Ishikawa (cell line): Measurements from ENCODE around the gene TMEM30B.

ENCODE experiments used
- CEBPB ChIP-seq: IDR thresholded peaks from 2 replicates; pipeline ENCODE4 v1.6.1; 2012
- CREB1 ChIP-seq: IDR thresholded peaks from 2 replicates; pipeline ENCODE4 v1.6.1; 2012; ENCODE audit warnings: low read depth
- EGR1 ChIP-seq: IDR thresholded peaks from 2 replicates; pipeline ENCODE4 v1.6.1; 2012
- EP300 ChIP-seq: IDR thresholded peaks from 2 replicates; pipeline ENCODE4 v1.6.1; 2012; ENCODE audit warnings: borderline replicate concordance
- FOXM1 ChIP-seq: IDR thresholded peaks from 2 replicates; pipeline ENCODE4 v1.6.1; 2012; ENCODE audit warnings: low read depth, borderline replicate concordance
- NFIC ChIP-seq: IDR thresholded peaks from 2 replicates; pipeline ENCODE4 v1.6.1; 2012
- RAD21 ChIP-seq: IDR thresholded peaks from 2 replicates; pipeline ENCODE4 v1.6.1; 2012; ENCODE audit warnings: low read depth
- TAF1 ChIP-seq: IDR thresholded peaks from 2 replicates; pipeline ENCODE4 v1.6.1; 2012; ENCODE audit warnings: low read depth, mild to moderate bottlenecking
- TCF12 ChIP-seq: IDR thresholded peaks from 2 replicates; pipeline ENCODE4 v1.6.1; 2012; ENCODE audit warnings: low read depth
- TEAD4 ChIP-seq: IDR thresholded peaks from 2 replicates; pipeline ENCODE4 v1.6.1; 2012
- YY1 ChIP-seq: IDR thresholded peaks from 2 replicates; pipeline ENCODE4 v1.6.1; 2012; ENCODE audit warnings: low read depth
- ZBTB7A ChIP-seq: IDR thresholded peaks from 2 replicates; pipeline ENCODE4 v1.6.1; 2012; ENCODE audit warnings: low read depth
- TF ChIP-seq, protein P1 (sequence below): IDR thresholded peaks from 2 replicates; pipeline ENCODE4 v1.6.1; 2012
- TF ChIP-seq, protein P2 (sequence below): IDR thresholded peaks from 2 replicates; pipeline ENCODE4 v1.6.1; 2012
- TF ChIP-seq, protein P3 (sequence below): IDR thresholded peaks from 2 replicates; pipeline ENCODE4 v1.6.1; 2012; ENCODE audit warnings: low read depth, mild to moderate bottlenecking

Gene TMEM30B

DNA sequence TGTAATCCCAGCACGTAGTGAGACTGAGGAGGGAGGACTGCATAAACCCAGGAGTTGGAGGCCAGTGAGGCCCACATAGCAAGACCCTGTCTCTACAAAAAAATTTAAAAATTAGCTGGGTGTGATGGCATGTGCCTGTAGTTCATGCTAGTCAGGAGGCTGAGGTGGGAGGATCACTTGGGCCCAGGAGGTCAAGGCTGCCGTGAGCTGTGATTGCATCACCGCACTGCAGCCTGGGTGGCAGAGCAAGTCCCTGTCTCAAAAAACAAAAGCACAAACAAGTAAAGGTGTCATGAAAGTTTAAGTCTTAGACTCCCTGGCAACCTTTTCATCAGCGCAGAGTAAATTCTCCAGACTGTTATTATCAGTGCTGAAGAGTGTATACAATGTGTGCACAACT lies 10.4 kb downstream of the TMEM30B start:
- TF ChIP-seq TEAD4 (no peak), TAF1 (no peak), TCF12 (no peak), ZBTB7A (no peak), RAD21 (no peak), FOXM1 (no peak), EGR1 (no peak), YY1 (no peak), CREB1 (no peak), NFIC (no peak), EP300 (no peak), CEBPB (no peak)
- TF ChIP-seq, protein P1, sequence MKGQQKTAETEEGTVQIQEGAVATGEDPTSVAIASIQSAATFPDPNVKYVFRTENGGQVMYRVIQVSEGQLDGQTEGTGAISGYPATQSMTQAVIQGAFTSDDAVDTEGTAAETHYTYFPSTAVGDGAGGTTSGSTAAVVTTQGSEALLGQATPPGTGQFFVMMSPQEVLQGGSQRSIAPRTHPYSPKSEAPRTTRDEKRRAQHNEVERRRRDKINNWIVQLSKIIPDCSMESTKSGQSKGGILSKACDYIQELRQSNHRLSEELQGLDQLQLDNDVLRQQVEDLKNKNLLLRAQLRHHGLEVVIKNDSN, result no peak
- TF ChIP-seq, protein P2, sequence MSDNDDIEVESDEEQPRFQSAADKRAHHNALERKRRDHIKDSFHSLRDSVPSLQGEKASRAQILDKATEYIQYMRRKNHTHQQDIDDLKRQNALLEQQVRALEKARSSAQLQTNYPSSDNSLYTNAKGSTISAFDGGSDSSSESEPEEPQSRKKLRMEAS, result no peak
- TF ChIP-seq, protein P3, sequence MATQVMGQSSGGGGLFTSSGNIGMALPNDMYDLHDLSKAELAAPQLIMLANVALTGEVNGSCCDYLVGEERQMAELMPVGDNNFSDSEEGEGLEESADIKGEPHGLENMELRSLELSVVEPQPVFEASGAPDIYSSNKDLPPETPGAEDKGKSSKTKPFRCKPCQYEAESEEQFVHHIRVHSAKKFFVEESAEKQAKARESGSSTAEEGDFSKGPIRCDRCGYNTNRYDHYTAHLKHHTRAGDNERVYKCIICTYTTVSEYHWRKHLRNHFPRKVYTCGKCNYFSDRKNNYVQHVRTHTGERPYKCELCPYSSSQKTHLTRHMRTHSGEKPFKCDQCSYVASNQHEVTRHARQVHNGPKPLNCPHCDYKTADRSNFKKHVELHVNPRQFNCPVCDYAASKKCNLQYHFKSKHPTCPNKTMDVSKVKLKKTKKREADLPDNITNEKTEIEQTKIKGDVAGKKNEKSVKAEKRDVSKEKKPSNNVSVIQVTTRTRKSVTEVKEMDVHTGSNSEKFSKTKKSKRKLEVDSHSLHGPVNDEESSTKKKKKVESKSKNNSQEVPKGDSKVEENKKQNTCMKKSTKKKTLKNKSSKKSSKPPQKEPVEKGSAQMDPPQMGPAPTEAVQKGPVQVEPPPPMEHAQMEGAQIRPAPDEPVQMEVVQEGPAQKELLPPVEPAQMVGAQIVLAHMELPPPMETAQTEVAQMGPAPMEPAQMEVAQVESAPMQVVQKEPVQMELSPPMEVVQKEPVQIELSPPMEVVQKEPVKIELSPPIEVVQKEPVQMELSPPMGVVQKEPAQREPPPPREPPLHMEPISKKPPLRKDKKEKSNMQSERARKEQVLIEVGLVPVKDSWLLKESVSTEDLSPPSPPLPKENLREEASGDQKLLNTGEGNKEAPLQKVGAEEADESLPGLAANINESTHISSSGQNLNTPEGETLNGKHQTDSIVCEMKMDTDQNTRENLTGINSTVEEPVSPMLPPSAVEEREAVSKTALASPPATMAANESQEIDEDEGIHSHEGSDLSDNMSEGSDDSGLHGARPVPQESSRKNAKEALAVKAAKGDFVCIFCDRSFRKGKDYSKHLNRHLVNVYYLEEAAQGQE, result no peak

DNA sequence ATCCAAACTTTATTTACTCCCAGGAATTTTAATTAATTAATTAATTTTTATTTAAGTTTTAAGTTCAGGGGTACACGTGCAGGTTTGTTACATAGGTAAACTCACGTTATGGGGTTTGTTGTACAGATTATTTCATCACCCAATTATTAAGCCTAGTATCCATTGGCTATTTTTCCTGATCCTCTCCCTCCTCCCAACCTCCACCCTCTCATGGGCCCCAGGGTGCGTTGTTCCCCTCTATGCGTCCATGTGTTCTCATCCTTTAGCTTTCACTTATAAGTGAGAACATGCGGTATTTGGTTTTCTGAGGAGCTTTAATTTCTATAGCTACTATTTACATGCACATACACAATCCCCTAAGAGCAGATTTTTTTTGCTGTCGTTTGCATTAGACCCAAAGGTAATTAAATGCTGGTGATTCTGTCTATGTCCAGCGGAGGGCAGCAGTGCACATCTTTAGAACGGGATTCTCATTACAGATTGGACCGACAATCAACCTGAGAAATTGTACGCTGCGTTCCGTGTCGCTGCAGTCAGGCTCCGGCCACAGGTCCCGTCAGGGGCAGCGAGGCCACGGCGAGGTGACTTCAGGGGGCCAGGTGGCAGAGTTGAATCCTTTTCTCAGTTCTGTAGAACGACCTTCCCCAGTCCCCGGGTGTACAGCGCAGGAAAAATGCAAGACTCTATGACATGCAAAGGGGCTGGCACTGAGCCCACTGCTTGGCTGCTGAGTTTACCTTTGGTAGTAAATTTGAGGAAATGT lies 11.6 kb downstream of the TMEM30B start:
- TF ChIP-seq TEAD4 (no peak), CEBPB (no peak), ZBTB7A (no peak), TCF12 (no peak), RAD21 (peak; percentile 82), EGR1 (no peak)
- TF ChIP-seq, protein P2, result 0 out of 2 replicates have a peak, but pooled peaks have one; percentile 29
- TF ChIP-seq, protein P1, result no peak

DNA sequence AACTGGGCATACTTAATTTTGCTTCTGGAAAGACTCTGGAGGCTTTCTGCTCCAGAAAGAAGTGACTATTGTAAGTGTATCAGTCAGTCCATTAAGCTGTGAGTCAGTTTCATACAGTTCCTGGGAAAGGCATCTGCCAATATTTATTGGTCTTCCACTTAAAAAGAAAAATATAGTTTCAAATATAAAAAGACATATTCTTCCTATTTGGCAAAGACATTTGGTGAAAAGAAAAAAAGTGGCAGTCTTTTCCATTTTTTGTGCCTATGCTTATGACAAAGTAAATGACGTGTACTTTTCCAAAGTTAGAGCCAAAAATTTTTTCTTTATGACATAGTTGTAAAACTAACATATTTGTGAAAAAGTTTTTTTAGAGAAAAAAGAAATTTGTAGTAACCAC lies 12.3 kb downstream of the TMEM30B start:
- TF ChIP-seq FOXM1, result no peak
- no peak for TF ChIP-seq EGR1
- TF ChIP-seq TCF12, result no peak
- TF ChIP-seq NFIC, result no peak
- no peak for TF ChIP-seq RAD21
- TF ChIP-seq, protein P2, result no peak
- TF ChIP-seq YY1, result no peak
- TF ChIP-seq, protein P1, result no peak
- no peak for TF ChIP-seq CEBPB
- no peak for TF ChIP-seq EP300
- no peak for TF ChIP-seq TEAD4
- TF ChIP-seq CREB1, result no peak

DNA sequence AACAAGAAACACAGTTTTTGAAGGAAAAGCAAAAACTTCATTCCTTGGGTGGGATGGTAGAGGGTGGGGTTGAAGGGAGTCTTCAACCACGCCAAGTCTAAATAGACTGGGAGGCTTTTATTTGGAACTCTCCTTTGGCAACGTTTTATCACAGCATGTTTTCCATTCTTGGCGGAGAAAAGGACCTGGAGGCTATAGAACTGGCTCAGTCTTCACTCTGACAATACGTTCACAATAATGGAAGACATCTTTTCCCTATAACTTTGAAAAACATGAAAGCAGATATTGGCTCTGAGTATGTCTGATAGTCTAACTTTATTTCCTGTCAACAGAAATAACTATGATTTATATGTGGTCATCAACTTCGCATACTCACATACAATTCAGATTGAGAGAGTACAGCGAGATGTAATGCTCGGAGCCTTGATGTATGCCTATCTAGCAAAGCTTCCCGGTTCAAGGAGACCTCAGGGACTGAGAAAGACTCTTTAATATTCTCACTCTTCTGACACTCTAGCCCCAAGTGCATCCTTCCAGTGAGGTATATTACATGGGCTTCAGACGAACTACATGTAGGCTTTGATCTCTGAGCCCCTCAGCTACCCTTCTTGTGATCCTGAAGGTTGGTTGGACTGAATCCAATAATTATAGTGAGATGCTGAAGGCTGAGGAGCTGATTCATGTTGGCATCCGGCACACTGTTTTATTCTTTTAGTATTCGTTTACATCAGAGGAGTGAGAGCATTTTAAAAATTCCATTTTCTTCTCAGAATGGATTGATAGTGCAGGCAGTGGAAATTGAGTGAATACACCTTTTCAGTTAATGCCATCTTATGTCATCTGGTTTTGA lies 14.0 kb downstream of the TMEM30B start:
- no peak for TF ChIP-seq FOXM1
- TF ChIP-seq ZBTB7A, result no peak
- TF ChIP-seq YY1, result no peak
- TF ChIP-seq EGR1, result no peak
- TF ChIP-seq, protein P1, result no peak
- TF ChIP-seq RAD21, result no peak
- no peak for TF ChIP-seq TEAD4
- no peak for TF ChIP-seq CEBPB
- TF ChIP-seq TAF1, result no peak
- no peak for TF ChIP-seq CREB1

DNA sequence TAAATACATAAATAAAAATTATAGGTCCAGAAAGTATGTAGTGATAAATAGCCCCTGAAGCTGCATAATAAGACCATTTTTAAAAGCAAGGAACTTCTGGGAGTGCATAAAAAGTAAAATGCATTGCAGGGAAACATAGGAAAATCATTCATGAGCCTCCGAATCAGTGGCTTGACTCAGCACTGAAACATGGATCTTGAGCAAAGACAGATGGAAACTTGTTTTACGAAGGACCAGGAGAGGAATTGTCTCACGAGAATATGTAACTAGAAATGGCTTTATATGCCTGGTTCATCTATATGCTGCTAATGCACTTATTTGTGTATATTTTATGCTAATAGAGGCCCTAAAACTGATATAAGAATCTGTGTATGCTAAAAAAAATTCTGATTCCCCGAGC lies 14.7 kb downstream of the TMEM30B start:
- TF ChIP-seq, protein P3, result no peak
- TF ChIP-seq TAF1 (no peak), CEBPB (no peak)
